ENCODE data around the gene RANGAP1.

RANGAP1 gene

GRCh38 chr22:41280854-41281253, 5.1 kb downstream of the RANGAP1 start:
- no peak overlapping the region for H2AFZ ChIP-seq (ENCODE audit: low read depth, low read length)
- no peaks in the 10 kb centered on the region for H3K27me3 ChIP-seq (ENCODE audit: low read depth, low read length)
- no peak overlapping the region for H3K27ac ChIP-seq (ENCODE audit: low read length)
- H4K20me1 ChIP-seq (ENCODE audit: insufficient read depth, low read length) = peaks cover 5% of the 10 kb centered on the region; the same call in 1 of the 2 replicates
- no peak overlapping the region for H3K4me3 ChIP-seq (ENCODE audit: low read length)
- no peak overlapping the region for H3K4me2 ChIP-seq (ENCODE audit: low read length)
- peaks cover 6% of the 10 kb centered on the region for H3K4me1 ChIP-seq (ENCODE audit: low read length)
- H3K9me3 ChIP-seq (ENCODE audit: insufficient read depth, low read length) = no peaks in the 10 kb centered on the region
- peaks cover 55% of the 10 kb centered on the region for H3K36me3 ChIP-seq (replicated peaks; ENCODE audit: low read depth, low read length)
- no peak for TF ChIP-seq EZH2phosphoT487 (IDR thresholded peaks at IDR 0.05; ENCODE audit: low read depth)
- TF ChIP-seq, protein P1, sequence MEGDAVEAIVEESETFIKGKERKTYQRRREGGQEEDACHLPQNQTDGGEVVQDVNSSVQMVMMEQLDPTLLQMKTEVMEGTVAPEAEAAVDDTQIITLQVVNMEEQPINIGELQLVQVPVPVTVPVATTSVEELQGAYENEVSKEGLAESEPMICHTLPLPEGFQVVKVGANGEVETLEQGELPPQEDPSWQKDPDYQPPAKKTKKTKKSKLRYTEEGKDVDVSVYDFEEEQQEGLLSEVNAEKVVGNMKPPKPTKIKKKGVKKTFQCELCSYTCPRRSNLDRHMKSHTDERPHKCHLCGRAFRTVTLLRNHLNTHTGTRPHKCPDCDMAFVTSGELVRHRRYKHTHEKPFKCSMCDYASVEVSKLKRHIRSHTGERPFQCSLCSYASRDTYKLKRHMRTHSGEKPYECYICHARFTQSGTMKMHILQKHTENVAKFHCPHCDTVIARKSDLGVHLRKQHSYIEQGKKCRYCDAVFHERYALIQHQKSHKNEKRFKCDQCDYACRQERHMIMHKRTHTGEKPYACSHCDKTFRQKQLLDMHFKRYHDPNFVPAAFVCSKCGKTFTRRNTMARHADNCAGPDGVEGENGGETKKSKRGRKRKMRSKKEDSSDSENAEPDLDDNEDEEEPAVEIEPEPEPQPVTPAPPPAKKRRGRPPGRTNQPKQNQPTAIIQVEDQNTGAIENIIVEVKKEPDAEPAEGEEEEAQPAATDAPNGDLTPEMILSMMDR (IDR thresholded peaks at IDR 0.05; ENCODE audit: low read depth, low read length) = no peak
- no peak overlapping the region for H3K9ac ChIP-seq (ENCODE audit: low read length)
- H3K79me2 ChIP-seq (ENCODE audit: low read length) = peaks cover 58% of the 10 kb centered on the region

GRCh38 chr22:41280065-41280464, 5.9 kb downstream of the RANGAP1 start:
- H3K9me3 ChIP-seq (ENCODE audit: insufficient read depth, low read length) = no peaks in the 10 kb centered on the region
- peaks cover 51% of the 10 kb centered on the region for H3K79me2 ChIP-seq (ENCODE audit: low read length)
- no peak overlapping the region for H3K9ac ChIP-seq (ENCODE audit: low read length)
- peaks cover 5% of the 10 kb centered on the region; the same call in 1 of the 2 replicates for H4K20me1 ChIP-seq (ENCODE audit: insufficient read depth, low read length)
- no peak overlapping the region for H3K27ac ChIP-seq (ENCODE audit: low read length)
- no peak overlapping the region for H2AFZ ChIP-seq (ENCODE audit: low read depth, low read length)
- TF ChIP-seq, protein P1 (IDR thresholded peaks at IDR 0.05; ENCODE audit: low read depth, low read length) = no peak
- TF ChIP-seq EZH2phosphoT487 (IDR thresholded peaks at IDR 0.05; ENCODE audit: low read depth) = no peak
- H3K4me2 ChIP-seq (ENCODE audit: low read length) = no peak overlapping the region
- no peak overlapping the region for H3K4me3 ChIP-seq (ENCODE audit: low read length)
- no peaks in the 10 kb centered on the region for H3K27me3 ChIP-seq (ENCODE audit: low read depth, low read length)
- peaks cover 6% of the 10 kb centered on the region for H3K4me1 ChIP-seq (ENCODE audit: low read length)
- H3K36me3 ChIP-seq (replicated peaks; ENCODE audit: low read depth, low read length) = peaks cover 58% of the 10 kb centered on the region

GRCh38 chr22:41274856-41275255, 11.1 kb downstream of the RANGAP1 start:
- Histone ChIP-seq H3K36me3 (replicated peaks; ENCODE audit: low read depth, low read length) (peaks cover 59% of the 10 kb centered on the region), H3K4me3 (ENCODE audit: low read length) (no peak overlapping the region), H4K20me1 (ENCODE audit: insufficient read depth, low read length) (no peaks in the 10 kb centered on the region), H3K27ac (ENCODE audit: low read length) (no peak overlapping the region), H3K9ac (ENCODE audit: low read length) (no peak overlapping the region), H3K4me1 (ENCODE audit: low read length) (no peaks in the 10 kb centered on the region), H3K27me3 (ENCODE audit: low read depth, low read length) (no peaks in the 10 kb centered on the region), H3K4me2 (ENCODE audit: low read length) (no peak overlapping the region), H3K9me3 (ENCODE audit: insufficient read depth, low read length) (no peaks in the 10 kb centered on the region), H3K79me2 (ENCODE audit: low read length) (peaks cover 15% of the 10 kb centered on the region), H2AFZ (ENCODE audit: low read depth, low read length) (no peak overlapping the region)
- TF ChIP-seq, protein P1 (IDR thresholded peaks at IDR 0.05; ENCODE audit: low read depth, low read length) = no peak
- TF ChIP-seq EZH2phosphoT487 (IDR thresholded peaks at IDR 0.05; ENCODE audit: low read depth) = no peak

DNA sequence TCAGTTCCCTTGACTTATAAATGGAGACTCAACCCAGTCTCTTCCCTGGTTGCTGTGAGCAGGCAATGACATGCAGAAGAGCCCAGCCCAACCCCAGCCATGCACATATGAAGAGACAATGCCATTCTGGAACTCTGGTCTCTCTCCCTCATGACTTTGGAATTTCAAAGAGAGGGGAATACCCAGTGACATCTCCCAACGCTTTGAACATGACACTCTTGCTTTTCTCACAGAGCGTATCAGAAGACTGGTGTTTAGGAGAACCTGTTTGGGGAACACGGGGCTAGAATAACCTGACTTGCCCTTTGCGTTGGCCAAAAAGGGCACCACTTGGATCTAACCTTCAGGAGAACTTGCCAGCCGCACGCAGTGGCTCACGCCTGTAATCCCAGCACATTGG, 12.9 kb downstream of the RANGAP1 start:
- Histone ChIP-seq H3K9ac (ENCODE audit: low read length) (no peak overlapping the region), H3K79me2 (ENCODE audit: low read length) (peaks cover 15% of the 10 kb centered on the region), H3K9me3 (ENCODE audit: insufficient read depth, low read length) (no peaks in the 10 kb centered on the region), H4K20me1 (ENCODE audit: insufficient read depth, low read length) (no peaks in the 10 kb centered on the region), H3K4me2 (ENCODE audit: low read length) (no peak overlapping the region), H3K27ac (ENCODE audit: low read length) (no peak overlapping the region), H3K36me3 (replicated peaks; ENCODE audit: low read depth, low read length) (peaks cover 63% of the 10 kb centered on the region), H3K27me3 (ENCODE audit: low read depth, low read length) (no peaks in the 10 kb centered on the region), H3K4me1 (ENCODE audit: low read length) (no peaks in the 10 kb centered on the region), H2AFZ (ENCODE audit: low read depth, low read length) (no peak overlapping the region), H3K4me3 (ENCODE audit: low read length) (no peak overlapping the region)
- TF ChIP-seq EZH2phosphoT487 (IDR thresholded peaks at IDR 0.05; ENCODE audit: low read depth) = no peak
- TF ChIP-seq, protein P1 (IDR thresholded peaks at IDR 0.05; ENCODE audit: low read depth, low read length) = no peak

All from OCI-LY3 (cell line).